Ishikawa (cell line): ENCODE results near the gene URAD.

Experiments
- CEBPB ChIP-seq: IDR thresholded peaks from 2 replicates; pipeline ENCODE4 v1.6.1; 2012
- CREB1 ChIP-seq: IDR thresholded peaks from 2 replicates; pipeline ENCODE4 v1.6.1; 2012; ENCODE audit warnings: low read depth
- EGR1 ChIP-seq: IDR thresholded peaks from 2 replicates; pipeline ENCODE4 v1.6.1; 2012
- EP300 ChIP-seq: IDR thresholded peaks from 2 replicates; pipeline ENCODE4 v1.6.1; 2012; ENCODE audit warnings: borderline replicate concordance
- FOXM1 ChIP-seq: IDR thresholded peaks from 2 replicates; pipeline ENCODE4 v1.6.1; 2012; ENCODE audit warnings: low read depth, borderline replicate concordance
- MAX ChIP-seq: IDR thresholded peaks from 2 replicates; pipeline ENCODE4 v1.6.1; 2012
- NFIC ChIP-seq: IDR thresholded peaks from 2 replicates; pipeline ENCODE4 v1.6.1; 2012
- RAD21 ChIP-seq: IDR thresholded peaks from 2 replicates; pipeline ENCODE4 v1.6.1; 2012; ENCODE audit warnings: low read depth
- REST ChIP-seq: IDR thresholded peaks from 2 replicates; pipeline ENCODE4 v1.6.1; 2012; ENCODE audit warnings: low read depth, mild to moderate bottlenecking
- TAF1 ChIP-seq: IDR thresholded peaks from 2 replicates; pipeline ENCODE4 v1.6.1; 2012; ENCODE audit warnings: low read depth, mild to moderate bottlenecking
- TCF12 ChIP-seq: IDR thresholded peaks from 2 replicates; pipeline ENCODE4 v1.6.1; 2012; ENCODE audit warnings: low read depth
- TEAD4 ChIP-seq: IDR thresholded peaks from 2 replicates; pipeline ENCODE4 v1.6.1; 2012
- USF1 ChIP-seq: IDR thresholded peaks from 2 replicates; pipeline ENCODE4 v1.6.1; 2012
- YY1 ChIP-seq: IDR thresholded peaks from 2 replicates; pipeline ENCODE4 v1.6.1; 2012; ENCODE audit warnings: low read depth
- ZBTB7A ChIP-seq: IDR thresholded peaks from 2 replicates; pipeline ENCODE4 v1.6.1; 2012; ENCODE audit warnings: low read depth

URAD gene

GRCh38 chr13:27963491-27963890 lies 25.0 kb downstream of the URAD start:
- TF ChIP-seq NFIC, result no peak
- no peak for TF ChIP-seq REST
- TF ChIP-seq USF1, result no peak
- TF ChIP-seq FOXM1, result no peak
- TF ChIP-seq YY1, result no peak
- no peak for TF ChIP-seq TAF1
- no peak for TF ChIP-seq MAX
- TF ChIP-seq CEBPB, result no peak
- no peak for TF ChIP-seq CREB1

GRCh38 chr13:27962982-27963381 lies 25.5 kb downstream of the URAD start:
- TF ChIP-seq TEAD4 (no peak), NFIC (no peak), CEBPB (no peak), YY1 (no peak)

GRCh38 chr13:27962128-27962841 lies 26.2 kb downstream of the URAD start:
- TF ChIP-seq MAX (no peak), USF1 (no peak), FOXM1 (no peak)

GRCh38 chr13:27961227-27962085 lies 27.0 kb downstream of the URAD start:
- TF ChIP-seq CREB1 (no peak), REST (no peak), EP300 (no peak), FOXM1 (no peak), NFIC (no peak)

GRCh38 chr13:27960362-27961226 lies 27.9 kb downstream of the URAD start:
- TF ChIP-seq CREB1 (no peak), RAD21 (peak; percentile 42; the same call in 1 of the 2 replicates)

GRCh38 chr13:27959976-27960361 lies 28.5 kb downstream of the URAD start:
- no peak for TF ChIP-seq REST
- no peak for TF ChIP-seq YY1
- no peak for TF ChIP-seq USF1
- TF ChIP-seq RAD21, result no peak
- TF ChIP-seq CEBPB, result no peak
- no peak for TF ChIP-seq TCF12
- no peak for TF ChIP-seq MAX
- no peak for TF ChIP-seq EGR1
- no peak for TF ChIP-seq TEAD4
- TF ChIP-seq FOXM1, result no peak
- no peak for TF ChIP-seq EP300
- TF ChIP-seq NFIC, result no peak
- no peak for TF ChIP-seq TAF1
- no peak for TF ChIP-seq ZBTB7A
- no peak for TF ChIP-seq CREB1
